ENCODE results near the gene VPS45.
A peak's percentile ranks its signal among the peaks of the same experiment; 100 is the strongest.
"Not testable (repeated sequence)": the region's sequence is repeated elsewhere in the genome, so short reads cannot be mapped to it uniquely, and the experiment has no call there.

VPS45 gene

DNA sequence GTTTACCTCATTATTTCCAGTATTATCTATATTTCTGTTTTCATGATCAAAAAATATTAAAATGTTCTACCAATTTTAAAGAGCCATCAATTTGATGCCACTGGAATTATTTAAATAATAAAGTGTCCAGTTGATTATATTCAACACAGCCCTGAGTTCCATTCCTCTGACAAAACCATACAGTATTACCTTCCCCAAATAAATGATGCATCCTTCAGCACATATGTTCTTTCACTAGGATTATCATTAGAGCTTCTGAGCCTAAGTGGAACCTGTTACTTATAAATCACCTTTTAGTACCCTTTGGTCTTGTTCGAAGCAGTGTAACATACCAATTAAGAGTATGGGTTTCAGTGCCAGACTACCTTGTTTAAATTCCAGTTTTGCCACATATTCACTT, 64.8 kb downstream of the VPS45 start:
- no peak for DNase-seq (ENCODE audit: low read depth in 2 of 2)

DNA sequence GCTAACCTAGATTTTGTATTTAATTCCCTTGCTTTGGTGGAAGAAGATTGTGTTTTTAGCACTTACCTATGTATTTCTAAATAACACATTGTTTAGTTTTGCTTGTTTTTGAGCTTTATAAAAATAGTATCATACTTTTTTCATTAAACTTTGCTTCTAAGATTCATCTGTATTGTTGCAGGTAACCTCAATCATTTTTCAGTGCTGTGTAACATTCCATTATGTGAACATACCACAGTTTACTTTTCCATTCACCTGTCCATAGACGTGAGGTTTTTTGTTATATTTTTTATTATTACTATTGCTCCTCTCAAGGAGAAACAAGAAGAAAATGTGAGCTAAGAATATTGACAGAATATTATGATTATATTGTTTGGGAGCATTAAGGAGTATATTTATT, 67.0 kb downstream of the VPS45 start:
- DNase-seq (ENCODE audit: low read depth in 2 of 2), result no peak

DNA sequence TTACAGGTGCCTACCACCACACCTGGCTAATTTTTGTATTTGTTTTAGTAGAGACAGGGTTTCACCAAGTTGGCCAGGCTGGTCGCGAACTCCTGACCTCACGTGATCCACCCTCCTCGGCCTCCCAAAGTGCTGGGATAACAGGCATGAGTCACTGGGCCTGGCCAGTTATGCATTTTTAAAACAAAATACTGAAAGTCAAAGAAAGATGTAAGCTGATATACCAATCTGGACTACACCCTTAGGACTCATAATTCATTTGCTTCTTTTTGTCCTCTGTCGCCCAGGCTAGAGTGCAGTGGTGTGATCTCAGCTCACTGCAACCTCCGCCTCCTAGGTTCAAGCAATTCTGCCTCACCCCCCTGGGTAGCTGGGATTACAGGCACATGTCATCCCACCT, 67.8 kb downstream of the VPS45 start:
- not testable (repeated sequence) for DNase-seq (ENCODE audit: low read depth in 2 of 2)

DNA sequence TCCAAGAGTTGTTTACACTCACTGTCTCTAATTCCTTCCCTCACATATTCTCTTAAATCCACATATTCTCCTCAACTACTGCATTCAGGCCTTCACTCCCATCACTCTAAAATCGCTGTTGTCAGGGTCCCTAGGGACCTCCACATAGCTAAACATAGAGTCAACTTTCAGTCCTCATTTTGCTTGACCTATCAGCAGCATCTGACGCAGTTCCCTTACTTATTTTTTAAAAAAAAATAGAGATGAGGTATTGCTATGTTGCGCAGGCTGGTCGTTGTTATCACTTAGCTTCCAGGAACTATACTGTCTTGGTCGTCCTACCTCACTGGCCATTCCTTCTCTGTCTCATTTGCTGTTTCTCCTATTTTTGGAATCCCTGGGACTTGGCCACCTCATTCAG, 70.5 kb downstream of the VPS45 start:
- DNase-seq (ENCODE audit: low read depth in 2 of 2), result no peak

DNA sequence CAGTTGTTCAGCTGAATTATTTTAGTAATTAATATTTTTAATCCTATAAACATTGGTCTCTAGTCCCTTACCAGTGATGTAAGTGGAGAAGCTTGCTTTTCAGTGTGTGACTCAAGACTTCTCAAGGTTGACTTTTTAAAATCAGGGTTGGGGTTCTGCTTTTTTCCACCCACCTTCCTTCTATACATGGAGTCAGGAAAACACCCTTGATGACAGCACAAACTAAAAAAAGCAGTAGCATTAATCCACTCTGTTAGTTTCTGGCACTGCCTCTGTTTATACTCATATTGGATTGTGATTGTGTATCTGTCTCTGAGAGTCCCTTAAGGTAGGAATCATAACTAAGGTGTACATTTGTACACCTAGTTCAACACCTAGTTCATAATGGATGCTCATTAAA, 73.9 kb downstream of the VPS45 start:
- no peak for DNase-seq (ENCODE audit: low read depth in 2 of 2)

DNA sequence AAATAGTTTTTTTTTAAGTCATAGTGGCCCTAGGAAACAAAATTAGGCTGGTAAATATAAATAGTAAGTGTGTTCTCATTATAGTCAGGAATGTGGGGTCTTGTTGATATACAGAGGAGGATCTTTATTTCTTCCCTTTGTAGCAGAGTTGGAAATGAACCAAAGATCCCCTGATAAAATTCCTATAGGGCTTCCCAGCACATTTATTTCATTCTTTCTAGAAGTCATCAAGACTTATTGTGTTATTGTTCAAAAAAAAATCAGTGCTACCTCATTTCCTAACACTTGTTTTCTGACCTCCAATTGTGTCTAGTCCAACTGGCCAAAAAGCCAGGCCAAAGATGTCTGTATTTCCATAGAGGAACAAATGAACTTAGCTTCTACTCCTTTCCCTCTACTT, 74.5 kb downstream of the VPS45 start:
- DNase-seq (ENCODE audit: low read depth in 2 of 2), result no peak

DNA sequence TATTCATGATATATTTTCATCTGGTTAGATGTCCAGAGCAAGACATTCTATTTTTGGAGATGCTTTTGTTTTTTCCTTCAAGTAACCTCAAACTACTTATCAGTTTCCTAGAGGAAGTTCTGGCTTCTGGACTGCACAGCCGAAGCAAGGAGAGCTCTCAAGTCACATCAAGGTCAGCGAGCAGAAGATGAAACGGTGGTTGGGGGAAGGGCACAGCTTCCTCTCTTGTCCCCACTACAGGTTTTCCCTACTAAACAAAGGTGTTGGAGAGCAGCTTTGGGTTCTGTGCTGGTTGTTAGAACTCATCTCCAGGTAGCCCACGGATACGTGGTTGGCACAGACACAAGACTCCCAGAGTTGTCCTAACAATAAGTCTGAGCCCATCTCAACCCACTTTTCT, 77.0 kb downstream of the VPS45 start:
- no peak for DNase-seq (ENCODE audit: low read depth in 2 of 2)

DNA sequence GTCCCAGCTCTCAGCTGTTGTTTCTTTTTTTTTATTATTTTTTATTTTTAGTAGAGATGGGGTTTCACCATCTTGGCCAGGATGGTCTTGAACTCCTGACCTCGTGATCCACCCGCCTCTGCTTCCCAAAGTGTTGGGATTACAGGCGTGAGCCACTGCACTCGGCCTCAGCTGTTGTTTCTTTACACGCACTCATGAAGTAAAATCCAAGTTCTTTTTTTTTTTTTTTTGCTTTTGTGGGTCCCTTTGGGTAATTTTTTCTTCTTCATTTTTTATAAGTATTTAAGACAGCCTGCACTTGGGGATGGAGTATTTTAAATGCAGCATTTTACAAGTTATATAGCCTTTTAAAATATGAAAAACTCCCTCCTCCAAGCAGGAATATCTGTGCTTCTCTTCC, 78.4 kb downstream of the VPS45 start:
- DNase-seq (ENCODE audit: low read depth in 2 of 2), result not testable (repeated sequence)

DNA sequence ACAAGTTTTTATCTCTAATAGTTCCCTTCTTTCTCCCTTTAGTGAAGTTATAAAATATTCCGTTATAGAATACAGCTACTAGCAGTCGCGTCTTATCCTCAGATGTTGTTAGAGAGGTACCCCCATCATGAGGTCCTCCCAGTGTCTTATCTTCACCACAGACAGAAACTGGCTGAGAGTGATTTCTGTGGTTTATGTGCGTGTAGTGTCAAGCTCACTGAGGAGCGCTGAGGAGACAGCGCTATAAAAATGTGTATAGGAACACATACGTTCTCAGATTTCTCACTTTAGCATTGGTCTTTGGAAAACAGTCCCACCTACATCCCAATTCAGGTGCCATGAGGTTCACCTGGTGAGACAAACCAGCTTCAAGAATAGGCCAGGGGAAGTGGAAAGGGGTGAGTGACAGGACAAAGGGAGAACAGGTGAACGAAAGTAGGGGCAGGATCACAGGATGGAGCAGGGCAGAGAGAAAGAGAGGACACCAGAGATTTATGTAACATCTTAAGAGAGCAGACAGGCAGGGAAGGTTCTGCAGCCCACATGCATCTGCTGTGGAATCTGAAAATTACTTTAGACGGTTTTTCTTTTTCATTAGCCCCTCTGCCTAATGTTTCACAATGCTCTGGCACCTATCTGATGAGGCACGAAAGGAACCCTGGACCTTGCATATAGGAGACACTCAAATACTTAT, 79.4 kb downstream of the VPS45 start:
- DNase-seq (ENCODE audit: low read depth in 2 of 2), result no peak

DNA sequence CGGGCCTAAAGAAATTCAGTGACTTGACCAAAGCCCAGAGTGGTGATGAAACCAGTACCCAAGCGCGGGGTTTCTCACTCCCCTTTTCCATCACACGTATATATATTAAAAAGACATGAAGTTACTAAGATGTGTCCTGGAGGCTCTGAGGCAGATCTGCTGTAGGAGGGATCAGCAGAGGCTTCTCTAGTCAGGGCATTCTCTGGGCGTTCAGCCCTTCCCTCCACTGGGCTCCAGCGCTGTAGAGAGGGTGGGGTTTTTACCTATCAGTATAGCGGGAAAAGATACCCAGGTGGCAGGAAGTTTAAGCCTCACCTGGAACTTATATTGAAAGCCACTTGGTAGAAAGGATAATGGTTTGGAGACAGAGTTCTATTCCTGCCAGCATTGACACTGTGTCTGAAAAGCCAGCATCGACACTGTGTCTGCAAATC, 81.3 kb downstream of the VPS45 start:
- DNase-seq (ENCODE audit: low read depth in 2 of 2), result no peak

DNA sequence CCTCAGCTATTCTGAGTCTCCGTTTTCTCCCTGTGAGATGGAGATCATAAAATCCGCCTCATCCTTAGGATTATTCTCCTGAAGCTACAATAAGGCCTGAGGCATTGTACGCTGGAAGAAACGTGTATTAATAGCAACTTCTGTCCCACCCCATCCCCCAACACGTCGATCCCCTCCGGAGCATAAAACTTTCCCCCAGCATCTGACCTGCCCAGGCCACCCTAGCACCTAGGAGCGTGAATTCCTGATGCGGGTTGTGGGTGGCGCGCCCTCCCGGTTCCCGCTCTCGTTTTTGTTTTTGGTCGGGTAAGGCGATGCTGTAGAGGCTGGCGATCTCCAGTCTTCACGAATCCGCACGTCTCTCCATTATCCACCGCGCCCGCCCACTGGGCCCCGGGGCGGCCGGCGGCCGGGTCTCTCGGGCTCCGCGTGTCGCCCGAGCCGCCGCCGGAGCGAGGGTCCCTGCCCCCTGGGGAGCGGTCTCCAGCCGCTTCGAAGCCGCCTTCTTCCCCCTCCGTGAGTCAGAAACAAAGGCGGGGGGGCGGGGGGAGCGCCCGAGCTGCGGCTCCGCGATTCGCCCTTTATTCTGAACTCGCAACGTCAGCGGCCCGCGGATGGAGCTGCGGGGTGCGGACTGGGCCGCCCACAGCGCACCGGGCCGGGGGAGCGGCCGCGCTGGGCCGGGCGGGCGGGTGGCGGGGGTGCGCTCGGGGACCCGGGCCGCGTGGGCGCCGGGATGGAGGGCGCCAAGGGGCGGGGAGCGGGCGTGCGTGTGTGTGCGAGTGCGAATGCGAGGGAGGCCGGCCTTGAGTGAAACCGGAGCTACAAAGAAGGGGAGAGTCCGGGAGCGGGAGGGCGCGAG, 81.9 kb downstream of the VPS45 start, which contains the start of gene PLEKHO1:
Gene PLEKHO1 (plus strand): TSS at position 646 of the 862 bp plus-strand sequence. CDS start 342 bp downstream, outside the sequence.
- peak; percentile 73 to 78 for DNase-seq (ENCODE audit: low read depth in 2 of 2)

DNA sequence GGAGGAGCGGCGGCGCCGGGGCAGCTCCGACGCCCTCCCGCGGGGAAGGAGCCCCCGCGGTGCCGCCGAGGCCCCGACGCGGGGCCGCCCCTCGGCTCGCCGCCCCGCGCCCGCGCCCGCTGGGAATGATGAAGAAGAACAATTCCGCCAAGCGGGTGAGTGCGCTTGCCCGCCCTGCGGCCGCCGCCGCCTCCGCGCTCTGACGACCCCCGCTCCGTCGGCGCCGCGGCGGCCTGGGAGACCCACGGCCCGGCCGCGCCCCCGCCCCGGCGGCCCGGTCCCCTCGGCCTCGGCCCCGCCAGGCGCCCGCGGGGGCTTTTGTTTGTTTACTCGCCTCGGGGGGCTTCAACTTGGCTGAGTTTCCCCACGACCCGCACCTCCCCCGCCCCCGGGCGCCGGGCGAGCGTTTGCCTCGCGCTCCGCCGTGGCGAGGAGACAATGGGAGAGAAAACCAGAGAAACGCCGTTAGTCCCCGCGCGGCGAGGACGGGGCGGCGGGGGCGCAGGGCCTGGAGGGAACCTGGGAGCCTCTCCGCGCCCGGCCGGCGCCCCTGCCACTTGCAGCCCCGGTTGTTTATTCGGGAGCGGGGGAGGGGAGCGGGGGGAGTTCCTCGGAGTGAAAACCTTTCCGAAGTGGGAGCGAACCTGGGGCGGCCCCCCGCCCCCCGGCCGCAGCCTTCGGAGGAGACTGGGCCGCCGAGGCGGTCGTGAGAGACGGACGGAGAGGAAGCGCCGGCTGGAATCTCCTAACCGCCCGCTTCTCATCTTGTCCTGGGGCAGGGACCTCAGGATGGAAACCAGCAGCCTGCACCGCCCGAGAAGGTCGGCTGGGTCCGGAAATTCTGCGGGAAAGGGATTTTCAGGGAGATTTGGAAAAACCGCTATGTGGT, 82.8 kb downstream of the VPS45 start:
- no peak for DNase-seq (ENCODE audit: low read depth in 2 of 2)

DNA sequence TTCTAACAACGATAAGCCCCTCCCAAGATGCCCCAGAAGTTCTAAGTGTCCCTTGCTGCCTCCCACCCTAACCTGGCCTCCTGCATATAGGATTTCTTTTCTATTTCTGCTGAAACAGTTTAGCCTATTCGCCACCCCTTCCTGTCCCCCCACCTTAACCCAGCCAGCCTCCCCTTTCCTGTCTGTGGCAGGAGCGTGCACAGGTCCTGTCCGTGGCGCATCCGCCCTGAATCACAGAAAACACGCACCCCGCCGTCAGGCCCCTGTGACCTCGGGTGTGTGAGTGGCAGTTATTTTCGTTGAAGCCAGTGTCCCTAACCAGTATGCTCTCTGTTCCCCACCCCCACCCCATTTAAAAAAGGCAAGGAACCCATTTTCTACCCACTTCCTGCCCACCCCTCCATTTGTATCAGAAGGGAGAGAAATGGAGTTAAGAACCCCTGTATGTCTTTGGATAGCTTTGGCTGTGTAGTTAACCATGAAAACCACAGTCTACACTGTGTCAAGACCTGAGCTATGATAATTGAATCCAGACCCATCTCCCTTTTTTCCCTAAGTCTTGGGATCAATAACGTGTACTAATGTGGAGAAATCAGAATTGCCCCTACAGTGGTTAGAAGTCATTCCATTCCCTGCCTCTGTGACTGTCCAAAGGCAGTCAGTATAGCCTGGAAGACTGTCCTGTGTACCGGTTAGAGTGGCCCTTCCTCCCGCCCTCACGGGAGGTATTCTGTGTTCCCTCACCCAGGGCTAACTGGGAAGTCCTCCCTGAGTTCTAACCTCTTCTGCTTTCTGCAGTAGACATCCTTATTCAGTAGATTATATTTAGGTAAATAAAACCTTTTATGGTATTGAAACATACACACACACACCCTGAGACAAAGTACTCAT, 84.0 kb downstream of the VPS45 start:
- peak; percentile 54 to 58 for DNase-seq (ENCODE audit: low read depth in 2 of 2)

DNA sequence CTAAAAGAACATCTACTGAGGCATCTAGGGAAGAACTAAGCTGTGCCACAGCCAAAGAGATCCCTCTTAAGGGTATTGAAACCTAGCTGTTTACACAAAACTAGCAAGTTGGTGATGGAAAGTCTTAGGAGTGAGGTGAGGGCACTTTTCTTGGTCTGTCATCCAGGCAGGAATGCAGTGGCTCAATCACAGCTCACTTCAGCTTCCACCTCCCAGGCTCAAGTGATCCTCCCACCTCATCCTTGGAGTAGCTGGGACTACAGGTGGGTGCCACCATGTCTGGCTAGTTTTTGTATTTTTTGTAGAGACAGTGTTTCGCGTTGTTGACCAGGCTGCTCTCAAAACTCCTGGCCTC, 84.6 kb downstream of the VPS45 start:
- no peak for DNase-seq (ENCODE audit: low read depth in 2 of 2)

DNA sequence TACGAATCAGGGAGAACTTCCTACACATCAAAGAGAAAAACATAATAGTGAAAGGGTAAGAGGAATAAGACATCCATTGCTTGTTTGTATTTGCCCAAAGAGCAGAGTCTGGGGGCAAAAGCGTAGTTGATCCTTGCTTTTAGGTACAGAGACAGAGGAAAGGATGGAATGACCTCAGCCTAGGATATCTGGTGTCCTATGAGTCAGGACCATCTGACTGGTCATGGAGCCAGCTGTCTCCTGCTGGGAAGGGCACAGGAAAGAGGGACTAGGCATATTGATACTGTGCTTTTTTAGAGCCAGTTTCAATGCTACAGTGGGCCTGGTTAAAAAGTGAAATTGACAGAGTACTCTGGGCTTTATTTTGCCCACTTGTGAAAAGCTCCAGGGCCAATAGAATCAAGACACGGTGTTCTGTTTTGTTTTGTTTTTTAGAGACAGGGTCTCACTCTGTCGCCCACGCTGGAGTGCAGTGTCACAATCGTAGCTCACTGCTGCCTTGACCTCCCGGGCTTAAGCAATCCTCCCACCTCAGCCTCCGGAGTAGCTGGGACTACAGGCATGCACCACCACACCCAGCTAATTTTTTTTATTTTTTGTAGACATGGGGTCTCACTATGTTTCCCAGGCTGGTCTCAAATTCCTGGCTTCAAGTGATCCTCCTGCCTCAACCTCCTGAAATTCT, 85.3 kb downstream of the VPS45 start:
- no peak for DNase-seq (ENCODE audit: low read depth in 2 of 2)

DNA sequence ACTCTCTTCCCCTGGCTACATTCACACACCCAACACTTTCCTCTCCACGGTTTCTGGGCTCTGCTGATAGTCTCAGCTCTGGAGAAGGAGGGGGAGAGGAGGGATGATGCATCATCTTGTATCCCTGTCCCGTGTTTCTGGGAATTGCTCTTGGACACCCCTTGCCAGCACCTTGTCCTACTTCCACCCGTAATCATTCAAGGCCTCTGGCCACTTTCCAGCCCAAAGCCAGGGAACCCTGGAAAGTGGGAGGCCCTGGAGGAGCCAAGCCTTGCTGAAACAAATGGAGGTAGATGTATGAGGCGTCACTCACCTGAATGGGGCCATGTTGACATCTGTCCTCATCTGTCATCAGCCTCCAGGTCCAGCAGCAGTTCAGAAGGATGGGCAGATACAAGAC, 86.6 kb downstream of the VPS45 start:
- DNase-seq (ENCODE audit: low read depth in 2 of 2), result no peak

DNA sequence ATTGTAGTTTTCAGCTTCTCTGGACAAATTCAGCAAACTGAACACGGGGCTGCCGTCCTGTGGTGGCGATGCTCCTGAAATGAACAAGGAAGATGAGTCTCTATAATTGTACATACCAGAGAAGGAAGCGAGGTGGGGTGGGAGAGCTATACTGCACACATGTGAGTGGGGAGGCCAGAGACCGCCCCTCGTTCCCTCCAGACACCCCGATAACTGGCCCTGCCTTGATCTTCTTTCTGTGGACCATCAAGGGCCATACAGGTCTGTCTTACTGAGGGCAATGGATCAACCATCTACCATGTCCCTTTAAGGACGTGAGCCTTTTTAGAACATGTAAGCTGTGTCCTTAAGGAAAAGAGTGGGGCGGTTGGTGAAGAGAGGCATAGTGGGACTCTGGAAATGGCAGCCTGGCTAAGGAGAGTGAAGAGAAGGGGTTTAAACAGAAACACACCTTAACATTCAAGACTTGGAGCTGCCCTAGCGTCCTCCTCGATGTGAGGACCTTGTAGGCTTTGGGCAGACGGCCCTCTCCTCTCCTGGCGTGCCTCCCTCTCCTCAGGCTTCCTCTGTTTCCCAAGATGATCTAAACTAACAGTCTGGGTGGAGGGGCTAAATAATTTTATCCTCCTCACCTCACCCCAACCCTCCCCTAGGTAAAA, 88.0 kb downstream of the VPS45 start:
- DNase-seq (ENCODE audit: low read depth in 2 of 2), result no peak

DNA sequence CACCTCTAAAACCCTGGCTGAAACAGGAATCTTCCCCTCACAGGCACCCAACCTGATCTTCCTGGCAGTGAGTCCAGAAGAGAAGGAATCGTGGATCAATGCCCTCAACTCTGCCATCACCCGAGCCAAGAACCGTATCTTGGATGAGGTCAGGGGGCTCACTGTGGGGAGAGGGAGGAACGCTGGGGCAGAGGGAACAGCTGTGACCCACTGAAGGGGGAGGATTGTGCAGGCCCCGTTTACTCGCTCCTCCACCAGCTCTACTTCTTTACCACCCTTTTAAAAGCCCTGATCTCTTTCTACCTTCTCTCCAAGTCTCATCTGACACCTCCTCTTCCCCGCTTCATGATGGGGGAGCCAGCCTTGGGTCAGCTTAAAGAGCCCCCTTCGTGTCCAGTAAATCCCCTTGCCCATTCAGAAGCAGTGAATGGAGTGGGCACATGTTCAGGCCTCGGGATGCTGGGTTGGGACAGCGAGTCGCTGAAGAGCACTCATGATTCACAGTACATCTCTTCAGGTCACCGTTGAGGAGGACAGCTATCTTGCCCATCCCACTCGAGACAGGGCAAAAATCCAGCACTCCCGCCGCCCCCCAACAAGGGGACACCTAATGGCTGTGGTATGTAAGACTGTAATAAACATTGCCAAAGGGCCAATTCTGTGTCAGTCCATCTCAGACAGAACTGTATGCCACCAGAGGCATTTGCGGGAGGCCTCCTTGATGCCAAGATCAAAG, 89.5 kb downstream of the VPS45 start:
- DNase-seq (ENCODE audit: low read depth in 2 of 2), result no peak

DNA sequence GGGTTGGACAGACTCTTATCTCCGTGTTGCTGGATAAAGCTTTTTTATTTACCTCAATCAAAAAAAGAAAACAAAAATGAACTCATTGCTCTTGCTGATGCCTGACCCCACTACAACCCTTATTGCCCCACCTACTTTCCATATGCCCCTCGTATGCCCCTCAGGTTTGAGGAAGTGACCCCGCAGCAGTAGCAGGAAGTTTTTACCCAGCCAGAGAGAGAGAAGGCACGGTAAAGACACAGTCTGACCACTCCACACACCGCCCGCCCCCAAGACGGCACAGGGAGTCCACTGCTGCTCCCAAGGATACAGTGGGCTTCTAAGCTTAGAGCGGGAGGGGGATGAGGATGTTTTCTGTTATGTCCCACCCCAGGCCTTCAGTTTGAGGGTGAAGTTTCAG, 92.0 kb downstream of the VPS45 start:
- DNase-seq (ENCODE audit: low read depth in 2 of 2), result no peak
